B cell (primary cell): Measurements from ENCODE around the gene CAMTA1. TPM values are rescaled to one million over a fixed set of nuclear protein-coding genes. Genes with fewer than 3 reads are reported as not detected.

Source experiments
- ATAC-seq: fragments of 200-7000 bp; cut with Tn5 transposase; one replicate; pipeline ENCODE4 v1.10.0; 2021; ENCODE audit warnings: low read depth, mild to moderate bottlenecking, moderate number of reproducible peaks, moderate library complexity
- CTCF ChIA-PET: fragments of 350-600 bp; sonication (Branson Sonifier 250); formaldehyde crosslinking; loops from one replicate; lab custom pipeline; 2021; ENCODE audit warnings: antibody characterized with exemption, inconsistent platforms; lab: Charles Lee
- POLR2A ChIA-PET: fragments of 350-600 bp; sonication (Branson Sonifier 250); formaldehyde crosslinking; loops from one replicate; lab custom pipeline; 2021; ENCODE audit warnings: antibody characterized with exemption; lab: Charles Lee
- DNase-seq: peaks from one replicate; pipeline ENCODE4 v3.0.0; 2013
- H2AFZ ChIP-seq: 2 replicates; pipeline ENCODE4 v1.6.1; 2012; ENCODE audit warnings: mild to moderate bottlenecking, low read depth, low read length; ENCODE audit not compliant: insufficient read depth, poor library complexity, severe bottlenecking
- H3K27ac ChIP-seq, 2 donors: 1 replicate in 1 of 2; 2 replicates in 1 of 2; pipeline ENCODE4 v1.5.1; 2012 to 2013; ENCODE audit warnings: low read length in 2 of 2, mild to moderate bottlenecking in 2 of 2, moderate library complexity in 1 of 2
- H3K27me3 ChIP-seq, 4 experiments: fragments of 200-600 bp in 1 of 4; sonication (generic) in 1 of 4; replicated peaks in 1 of 4; 1 replicate in 2 of 4; 2 replicates in 2 of 4; pipeline versions ENCODE4 v1.6.1 to v1.7.0; 2013 to 2016; ENCODE audit warnings: low read length in 3 of 4, mild to moderate bottlenecking in 2 of 4, mixed read lengths in 1 of 4, moderate library complexity in 1 of 4; ENCODE audit not compliant: insufficient read depth in 4 of 4, control insufficient read depth in 3 of 4; ENCODE audit errors: control extremely low read depth in 1 of 4
- H3K36me3 ChIP-seq, 2 experiments: replicated peaks in 1 of 2; 1 replicate in 1 of 2; 2 replicates in 1 of 2; pipeline versions ENCODE4 v1.6.1 to v1.7.1; 2013; ENCODE audit warnings: low read length in 1 of 2; ENCODE audit not compliant: insufficient read depth in 2 of 2, control insufficient read depth in 1 of 2; ENCODE audit errors: control extremely low read depth in 1 of 2, extremely low read depth in 1 of 2
- H3K4me1 ChIP-seq, 2 donors: fragments of 200-600 bp in 1 of 2; sonication (generic) in 1 of 2; 1 replicate in 1 of 2; 2 replicates in 1 of 2; pipeline versions ENCODE4 v1.5.1 to v1.6.1; 2013 to 2017; ENCODE audit warnings: low read length in 2 of 2; ENCODE audit not compliant: control insufficient read depth in 2 of 2, insufficient read depth in 2 of 2
- H3K4me2 ChIP-seq: replicated peaks from 2 replicates; pipeline ENCODE3; 2012; ENCODE audit warnings: mild to moderate bottlenecking, low read depth, low read length; ENCODE audit not compliant: poor library complexity, severe bottlenecking
- H3K4me3 ChIP-seq, 5 experiments: fragments of 200-600 bp in 1 of 5; sonication (generic) in 1 of 5; 1 replicate in 3 of 5; 2 replicates in 2 of 5; pipeline versions ENCODE4 v1.5.1 to v1.7.0; 2011 to 2016; ENCODE audit warnings: low read length in 4 of 5, mild to moderate bottlenecking in 4 of 5, low read depth in 2 of 5, control low read depth in 1 of 5, moderate library complexity in 1 of 5; ENCODE audit not compliant: insufficient read depth in 1 of 5; ENCODE audit errors: control extremely low read depth in 1 of 5, extremely low read depth in 1 of 5
- H3K79me2 ChIP-seq: fragments of 200-600 bp; sonication (generic); one replicate; pipeline ENCODE4 v1.6.0; 2016; ENCODE audit warnings: low read length; ENCODE audit not compliant: control insufficient read depth, insufficient read depth
- H3K9ac ChIP-seq: fragments of 200-600 bp; sonication (generic); 2 replicates; pipeline ENCODE4 v1.6.1; 2017; ENCODE audit warnings: mild to moderate bottlenecking, low read length, moderate library complexity
- H3K9me3 ChIP-seq, 3 donors: one replicate each; pipeline versions ENCODE4 v1.6.1 to v1.7.1; 2013; ENCODE audit warnings: low read length in 2 of 3; ENCODE audit not compliant: control insufficient read depth in 2 of 3, insufficient read depth in 1 of 3; ENCODE audit errors: control extremely low read depth in 1 of 3
- H4K20me1 ChIP-seq: 2 replicates; pipeline ENCODE4 v1.6.0; 2012; ENCODE audit warnings: mild to moderate bottlenecking, low read length; ENCODE audit not compliant: insufficient read depth, control insufficient read depth, poor library complexity, severe bottlenecking
- H3K27ac Mint-ChIP-seq: one replicate; pipeline ENCODE4 v1.8.0; 2021; ENCODE audit warnings: mixed read lengths
- H3K27me3 Mint-ChIP-seq: one replicate; pipeline ENCODE4 v1.8.0; 2021; ENCODE audit warnings: mixed read lengths
- H3K4me1 Mint-ChIP-seq: one replicate; pipeline ENCODE4 v1.8.0; 2021; ENCODE audit warnings: mixed read lengths
- H3K4me3 Mint-ChIP-seq: one replicate; pipeline ENCODE4 v1.8.0; 2021; ENCODE audit warnings: mixed read lengths
- H3K9me3 Mint-ChIP-seq: one replicate; pipeline ENCODE4 v1.8.0; 2022; ENCODE audit warnings: mixed read lengths; ENCODE audit not compliant: insufficient read depth
- EZH2 ChIP-seq: IDR thresholded peaks from 2 replicates; pipeline ENCODE4 v1.6.1; 2012; ENCODE audit warnings: borderline replicate concordance, low read depth, mild to moderate bottlenecking, moderate library complexity, low read length; ENCODE audit not compliant: insufficient read depth, poor library complexity, severe bottlenecking
- WGBS: methylation state at CpG from one replicate; pipeline ENCODE4 v1.1.5; 2013; ENCODE audit warnings: missing lambda C conversion rate; ENCODE audit not compliant: insufficient coverage; 5-methylcytosine and 5-hydroxymethylcytosine counted together
- intact Hi-C: fragments of 100-400 bp; cut with micrococcal nuclease; formaldehyde crosslinking; loops from one replicate; pipeline ENCODE4 v1.10.0; 2022
- polyA plus RNA-seq: library from polyadenylated mRNA; depleted of rRNA; stranded (reverse); fragments of >200 nt; gene quantifications from 2 replicates; pipeline ENCODE4 v1.2.3, GENCODE V29; 2012
- total RNA-seq, 2 donors: library from RNA; stranded (reverse); fragments of 120-200 nt in 1 of 2; gene quantifications; 1 replicate in 1 of 2; 2 replicates in 1 of 2; pipeline versions ENCODE4 v1.2.3 to v1.2.4, GENCODE V29; 2013 to 2022
- TF ChIP-seq, protein P1 (sequence below): fragments of 200-600 bp; IDR thresholded peaks from one replicate; pipeline ENCODE4 v1.8.0; 2022; ENCODE audit warnings: antibody characterized with exemption, mild to moderate bottlenecking

Gene CAMTA1
- total and polyA plus RNA-seq, 2 donors (not counting 1 experiment from before 2014, with no cell fraction given), result 42.2 to 45.7 TPM

GRCh38 chr1:6848816-6849215 is 63.6 kb downstream of the CAMTA1 start:
- POLR2A ChIA-PET, result no interaction called here

DNA sequence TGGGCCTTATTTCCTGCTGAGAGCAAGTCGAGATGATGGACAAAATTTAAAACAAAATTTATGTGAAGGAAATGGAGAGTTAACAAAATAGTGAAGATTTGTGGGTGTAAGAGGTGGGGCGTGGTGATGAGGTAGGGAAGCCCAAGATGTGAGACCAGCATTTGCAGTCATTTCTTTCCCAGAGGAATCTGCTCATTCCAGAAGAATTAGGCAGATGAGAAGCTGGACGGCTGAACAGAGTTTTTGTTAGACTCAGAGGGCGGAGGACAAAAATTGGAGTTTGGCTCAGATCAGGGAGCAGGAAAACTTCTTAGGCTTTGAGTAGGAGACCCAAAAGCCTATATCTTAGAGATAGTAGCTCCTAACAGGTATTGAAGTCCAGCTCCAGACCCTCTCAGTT is 65.3 kb downstream of the CAMTA1 start:
- Histone ChIP-seq H2AFZ (no peak overlapping the region), H3K4me1 (no peaks in the 10 kb centered on the region), H3K27ac (no peak overlapping the region), H3K79me2 (peaks cover 10% of the 10 kb centered on the region), H3K9ac (no peak overlapping the region), H3K9me3 (peaks cover 0 to 6% (median 0%) of the 10 kb centered on the region in 3 donors), H3K27me3 (no peaks in the 10 kb centered on the region), H4K20me1 (peaks cover 11% of the 10 kb centered on the region), H3K4me3 (no peak overlapping the region), H3K36me3 (peaks cover 3 to 4% of the 10 kb centered on the region in 2 experiments), H3K4me2 (no peak overlapping the region)
- Mint-ChIP-seq H3K4me1 (no peaks in the 10 kb centered on the region), H3K9me3 (peaks cover 6% of the 10 kb centered on the region), H3K27ac (no peak overlapping the region), H3K27me3 (no peaks in the 10 kb centered on the region), H3K4me3 (no peak overlapping the region)
- WGBS, result 91% methylated on average over 4 of the region's 4 CpGs
- TF ChIP-seq EZH2, result no peak
- TF ChIP-seq, protein P1, sequence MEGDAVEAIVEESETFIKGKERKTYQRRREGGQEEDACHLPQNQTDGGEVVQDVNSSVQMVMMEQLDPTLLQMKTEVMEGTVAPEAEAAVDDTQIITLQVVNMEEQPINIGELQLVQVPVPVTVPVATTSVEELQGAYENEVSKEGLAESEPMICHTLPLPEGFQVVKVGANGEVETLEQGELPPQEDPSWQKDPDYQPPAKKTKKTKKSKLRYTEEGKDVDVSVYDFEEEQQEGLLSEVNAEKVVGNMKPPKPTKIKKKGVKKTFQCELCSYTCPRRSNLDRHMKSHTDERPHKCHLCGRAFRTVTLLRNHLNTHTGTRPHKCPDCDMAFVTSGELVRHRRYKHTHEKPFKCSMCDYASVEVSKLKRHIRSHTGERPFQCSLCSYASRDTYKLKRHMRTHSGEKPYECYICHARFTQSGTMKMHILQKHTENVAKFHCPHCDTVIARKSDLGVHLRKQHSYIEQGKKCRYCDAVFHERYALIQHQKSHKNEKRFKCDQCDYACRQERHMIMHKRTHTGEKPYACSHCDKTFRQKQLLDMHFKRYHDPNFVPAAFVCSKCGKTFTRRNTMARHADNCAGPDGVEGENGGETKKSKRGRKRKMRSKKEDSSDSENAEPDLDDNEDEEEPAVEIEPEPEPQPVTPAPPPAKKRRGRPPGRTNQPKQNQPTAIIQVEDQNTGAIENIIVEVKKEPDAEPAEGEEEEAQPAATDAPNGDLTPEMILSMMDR, result no peak
- ATAC-seq (no peak), DNase-seq (no peak)
- POLR2A ChIA-PET, result no interaction called here
- intact Hi-C loops, result no loop called here
- CTCF ChIA-PET, result no interaction called here

More at GRCh38 chr1:6848816-6849215, 63.6 kb downstream of the CAMTA1 start:
- whole genome bisulfite sequencing, result 100% methylated on average over 3 of the region's 3 CpGs
- intact Hi-C loops, result no loop called here
- Histone ChIP-seq H3K27ac (no peak overlapping the region), H3K79me2 (peaks cover 16% of the 10 kb centered on the region), H3K4me2 (no peak overlapping the region), H3K9me3 (peaks cover 0 to 6% (median 5%) of the 10 kb centered on the region in 3 donors), H3K4me1 (no peaks in the 10 kb centered on the region), H3K4me3 (no peak overlapping the region), H3K9ac (no peak overlapping the region), H2AFZ (no peak overlapping the region), H3K27me3 (no peaks in the 10 kb centered on the region), H4K20me1 (peaks cover 11% of the 10 kb centered on the region), H3K36me3 (peaks cover under 1 to 11% of the 10 kb centered on the region in 2 experiments)
- TF ChIP-seq EZH2, result no peak
- TF ChIP-seq, protein P1, result no peak
- no peak for ATAC-seq
- Mint-ChIP-seq H3K4me1 (no peaks in the 10 kb centered on the region), H3K4me3 (no peak overlapping the region), H3K27ac (no peak overlapping the region), H3K27me3 (no peaks in the 10 kb centered on the region), H3K9me3 (peaks cover 10% of the 10 kb centered on the region)
- DNase-seq, result no peak
- CTCF ChIA-PET, result no interaction called here
